Measurements from ENCODE around the gene TMEM109. TPM values are rescaled to one million over a fixed set of nuclear protein-coding genes. Genes with fewer than 3 reads are reported as not detected.

TMEM109 gene
- total and polyA plus RNA-seq, 2 of the 13 experiments (the other 11 are each of a cell fraction or from before 2014, with no cell fraction given) = 7.7 to 18.0 TPM

DNA sequence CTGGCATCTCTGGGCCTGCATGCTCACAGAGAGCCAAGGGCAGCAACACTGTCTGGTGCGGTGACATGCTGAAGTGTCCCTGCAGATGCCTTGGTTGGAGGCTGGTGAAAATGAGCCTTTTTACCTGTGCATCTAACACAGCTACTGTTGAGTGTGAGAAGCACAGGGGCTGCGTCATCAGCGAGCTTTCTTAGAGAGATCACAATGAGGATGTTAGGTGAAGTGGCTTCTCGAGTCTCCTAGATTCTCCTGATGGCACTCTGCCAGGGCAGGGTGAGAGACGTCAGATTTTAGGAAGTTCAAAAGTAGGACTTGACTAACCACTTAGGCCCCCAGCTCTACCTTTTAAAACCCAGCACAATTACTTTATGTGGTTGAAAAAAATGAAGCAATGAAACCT is 41.6 kb downstream of the TMEM109 start (continued):
- TF ChIP-seq MYC (CRISPR knock-in tag; IDR thresholded peaks at IDR 0.05; ENCODE audit: borderline replicate concordance) = no peak
- TF ChIP-seq ZNF292 (CRISPR knock-in tag; IDR thresholded peaks at IDR 0.05; ENCODE audit: borderline replicate concordance, low read depth) = no peak
- no peak for TF ChIP-seq ARNTL (CRISPR knock-in tag; IDR thresholded peaks at IDR 0.05)

DNA sequence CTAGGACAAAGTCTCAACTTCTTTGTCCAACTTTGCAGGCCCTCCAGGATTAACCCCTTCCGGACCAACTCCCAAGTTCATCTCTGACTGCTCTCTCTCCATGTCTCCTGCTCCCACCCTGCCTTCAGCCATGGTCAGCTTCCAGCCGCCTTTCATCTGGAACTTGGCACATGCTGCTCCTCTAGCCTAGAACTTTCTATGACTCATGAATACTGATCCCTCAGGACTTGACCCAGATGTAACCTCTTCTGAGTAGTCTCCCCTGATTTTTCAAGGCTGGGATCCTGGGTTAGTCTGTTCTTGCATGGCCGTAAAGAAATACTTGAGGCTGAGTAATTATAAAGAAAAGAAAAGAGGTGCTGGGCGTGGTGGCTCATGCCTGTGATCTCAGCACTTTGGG is 43.2 kb downstream of the TMEM109 start:
- WGBS (ENCODE audit: low lambda C conversion rate) = 47% methylated on average over 4 of the region's 4 CpGs
- no peak for FAIRE-seq

DNA sequence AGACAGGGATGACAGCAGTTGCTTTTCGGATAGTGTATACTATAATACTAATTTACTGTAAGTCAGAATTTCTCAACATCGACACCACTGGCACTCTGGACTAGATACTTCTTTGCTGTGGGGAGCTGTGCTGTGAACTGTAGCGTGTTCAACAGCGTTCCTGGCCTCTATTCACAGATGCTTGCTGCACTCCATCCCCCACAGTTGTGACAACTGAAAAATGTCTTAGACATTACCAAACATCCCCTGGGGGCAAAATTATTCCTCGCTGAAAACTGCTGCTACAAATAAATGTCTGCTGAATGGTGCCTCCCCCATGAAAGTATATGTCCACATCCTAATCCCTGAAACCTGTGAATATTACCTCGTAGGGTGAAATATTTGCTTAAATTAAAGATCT is 45.5 kb downstream of the TMEM109 start:
- H3K9ac ChIP-seq (ENCODE audit: insufficient read depth, low read depth, low read length) = no peak overlapping the region
- no peak overlapping the region for H3K27ac ChIP-seq (ENCODE audit: extremely low read length, insufficient read depth, low read length)
- H4K20me1 ChIP-seq (ENCODE audit: insufficient read depth, low read length) = no peaks in the 10 kb centered on the region
- no peak overlapping the region for H2AFZ ChIP-seq (ENCODE audit: low read length)
- ChIA-PET CTCF (ENCODE audit: low intra/inter-chr PET ratio, low total read pairs) (no interaction called here), POLR2A (interaction anchor here (0.6 kb wide), 1 partner anchor 678 kb away, joined by 3 read pairs; no protein-coding TSS in a partner anchor)
- H3K36me3 ChIP-seq (replicated peaks in 1 of 2; ENCODE audit: control insufficient read depth in 1 of 2, insufficient read depth in 2 of 2, low read length in 2 of 2) = no peaks in the 10 kb centered on the region
- intact Hi-C loops (cut with micrococcal nuclease; ENCODE audit: unreplicated experiment) (no loop called here), in situ Hi-C loops (cut with HindIII; ENCODE audit: extremely low pct_ligation_motif_present, low pct_unique_long_range_greater_than_20kb) (no loop called here)
- FAIRE-seq = no peak
- WGBS (ENCODE audit: low lambda C conversion rate) = 10% methylated on average over 4 of the region's 6 CpGs
- H3K4me1 ChIP-seq (ENCODE audit: insufficient read depth, low read length) = no peaks in the 10 kb centered on the region
- no peak overlapping the region for H3K4me2 ChIP-seq (ENCODE audit: low read depth, low read length)
- H3K27me3 ChIP-seq (ENCODE audit: control insufficient read depth in 1 of 2, insufficient read depth in 2 of 2, low read length in 2 of 2) = peaks cover 0 to 18% of the 10 kb centered on the region in 2 experiments; a peak in 3 of 5 replicates
- no peaks in the 10 kb centered on the region for H3K79me2 ChIP-seq (ENCODE audit: insufficient read depth, low read length)
- BruUV-seq (replicated peaks) = no TSS peak
- no peak for ATAC-seq
- DNase-seq (ENCODE audit: low spot score) = no peak
- no peak overlapping the region for H3K4me3 ChIP-seq (replicated peaks in 1 of 3; ENCODE audit: insufficient read depth in 1 of 3, low read depth in 2 of 3, low read length in 3 of 3)
- no peaks in the 10 kb centered on the region for H3K9me3 ChIP-seq (ENCODE audit: low read length)
- no peak for TF ChIP-seq ZNF570 (CRISPR knock-in tag; IDR thresholded peaks at IDR 0.05; ENCODE audit: borderline replicate concordance)
- no peak for TF ChIP-seq CREB1 (IDR thresholded peaks at IDR 0.05)
- TF ChIP-seq CREB1 (CRISPR knock-in tag; IDR thresholded peaks at IDR 0.05) = no peak
- TF ChIP-seq SNAPC2 (CRISPR knock-in tag; IDR thresholded peaks at IDR 0.05) = no peak
- no peak for TF ChIP-seq ZFP82 (CRISPR knock-in tag; IDR thresholded peaks at IDR 0.05; ENCODE audit: borderline replicate concordance)
- no peak for TF ChIP-seq ZNF850 (CRISPR knock-in tag; conservative IDR thresholded peaks at IDR 0.05)
- no peak for TF ChIP-seq TGIF2 (CRISPR knock-in tag; IDR thresholded peaks at IDR 0.05)
- TF ChIP-seq KLF9 (CRISPR knock-in tag; IDR thresholded peaks at IDR 0.05; ENCODE audit: low read depth) = no peak
- no peak for TF ChIP-seq TCF12 (IDR thresholded peaks at IDR 0.05)
- TF ChIP-seq TCF12 (CRISPR knock-in tag; IDR thresholded peaks at IDR 0.05) = no peak
- TF ChIP-seq, protein P1, sequence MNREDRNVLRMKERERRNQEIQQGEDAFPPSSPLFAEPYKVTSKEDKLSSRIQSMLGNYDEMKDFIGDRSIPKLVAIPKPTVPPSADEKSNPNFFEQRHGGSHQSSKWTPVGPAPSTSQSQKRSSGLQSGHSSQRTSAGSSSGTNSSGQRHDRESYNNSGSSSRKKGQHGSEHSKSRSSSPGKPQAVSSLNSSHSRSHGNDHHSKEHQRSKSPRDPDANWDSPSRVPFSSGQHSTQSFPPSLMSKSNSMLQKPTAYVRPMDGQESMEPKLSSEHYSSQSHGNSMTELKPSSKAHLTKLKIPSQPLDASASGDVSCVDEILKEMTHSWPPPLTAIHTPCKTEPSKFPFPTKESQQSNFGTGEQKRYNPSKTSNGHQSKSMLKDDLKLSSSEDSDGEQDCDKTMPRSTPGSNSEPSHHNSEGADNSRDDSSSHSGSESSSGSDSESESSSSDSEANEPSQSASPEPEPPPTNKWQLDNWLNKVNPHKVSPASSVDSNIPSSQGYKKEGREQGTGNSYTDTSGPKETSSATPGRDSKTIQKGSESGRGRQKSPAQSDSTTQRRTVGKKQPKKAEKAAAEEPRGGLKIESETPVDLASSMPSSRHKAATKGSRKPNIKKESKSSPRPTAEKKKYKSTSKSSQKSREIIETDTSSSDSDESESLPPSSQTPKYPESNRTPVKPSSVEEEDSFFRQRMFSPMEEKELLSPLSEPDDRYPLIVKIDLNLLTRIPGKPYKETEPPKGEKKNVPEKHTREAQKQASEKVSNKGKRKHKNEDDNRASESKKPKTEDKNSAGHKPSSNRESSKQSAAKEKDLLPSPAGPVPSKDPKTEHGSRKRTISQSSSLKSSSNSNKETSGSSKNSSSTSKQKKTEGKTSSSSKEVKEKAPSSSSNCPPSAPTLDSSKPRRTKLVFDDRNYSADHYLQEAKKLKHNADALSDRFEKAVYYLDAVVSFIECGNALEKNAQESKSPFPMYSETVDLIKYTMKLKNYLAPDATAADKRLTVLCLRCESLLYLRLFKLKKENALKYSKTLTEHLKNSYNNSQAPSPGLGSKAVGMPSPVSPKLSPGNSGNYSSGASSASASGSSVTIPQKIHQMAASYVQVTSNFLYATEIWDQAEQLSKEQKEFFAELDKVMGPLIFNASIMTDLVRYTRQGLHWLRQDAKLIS (CRISPR knock-in tag; IDR thresholded peaks at IDR 0.05) = no peak
- no peak for TF ChIP-seq CEBPG (CRISPR knock-in tag; IDR thresholded peaks at IDR 0.05)

More for the DNA sequence above, 43.2 kb downstream of the TMEM109 start:
- no peak for ATAC-seq
- ChIA-PET CTCF (ENCODE audit: low intra/inter-chr PET ratio, low total read pairs) (no interaction called here), POLR2A (no interaction called here)
- BruUV-seq (replicated peaks) = no TSS peak
- Histone ChIP-seq H3K4me3 (replicated peaks in 1 of 3; ENCODE audit: insufficient read depth in 1 of 3, low read depth in 2 of 3, low read length in 3 of 3) (no peak overlapping the region), H3K9me3 (ENCODE audit: low read length) (no peaks in the 10 kb centered on the region), H2AFZ (ENCODE audit: low read length) (no peak overlapping the region), H3K79me2 (ENCODE audit: insufficient read depth, low read length) (no peaks in the 10 kb centered on the region), H3K36me3 (replicated peaks in 1 of 2; ENCODE audit: control insufficient read depth in 1 of 2, insufficient read depth in 2 of 2, low read length in 2 of 2) (no peaks in the 10 kb centered on the region), H3K27ac (ENCODE audit: extremely low read length, insufficient read depth, low read length) (no peak overlapping the region), H3K4me1 (ENCODE audit: insufficient read depth, low read length) (no peaks in the 10 kb centered on the region), H3K9ac (ENCODE audit: insufficient read depth, low read depth, low read length) (no peak overlapping the region), H3K4me2 (ENCODE audit: low read depth, low read length) (no peak overlapping the region), H4K20me1 (ENCODE audit: insufficient read depth, low read length) (no peaks in the 10 kb centered on the region), H3K27me3 (ENCODE audit: control insufficient read depth in 1 of 2, insufficient read depth in 2 of 2, low read length in 2 of 2) (peaks cover 0 to 29% of the 10 kb centered on the region in 2 experiments; a peak in 3 of 5 replicates)
- intact Hi-C loops (cut with micrococcal nuclease; ENCODE audit: unreplicated experiment) (no loop called here), in situ Hi-C loops (cut with HindIII; ENCODE audit: extremely low pct_ligation_motif_present, low pct_unique_long_range_greater_than_20kb) (no loop called here)
- TF ChIP-seq NFE2L2 (IDR thresholded peaks at IDR 0.05; ENCODE audit: low read length) = no peak
- TF ChIP-seq ZNF724P (CRISPR knock-in tag; IDR thresholded peaks at IDR 0.05; ENCODE audit: borderline replicate concordance) = no peak
- TF ChIP-seq IKZF4 (CRISPR knock-in tag; IDR thresholded peaks at IDR 0.05; ENCODE audit: borderline replicate concordance, low read depth, not compliant biosample characterization) = no peak
- TF ChIP-seq ZNF510 (CRISPR knock-in tag; IDR thresholded peaks at IDR 0.05; ENCODE audit: low read depth) = no peak
- no peak for DNase-seq (ENCODE audit: low spot score)
